Right lung (tissue), 10 donors: ENCODE data around the gene SHANK1. TPM values are rescaled to one million over a fixed set of nuclear protein-coding genes. Genes with fewer than 3 reads are reported as not detected.
"Not testable (repeated sequence)": the region's sequence is repeated elsewhere in the genome, so short reads cannot be mapped to it uniquely, and the experiment has no call there.

ENCODE experiments used
- DNase-seq, 2 donors: peaks; one replicate each; pipeline ENCODE4 v3.0.0-alpha.2; 2013
- long read RNA-seq, 8 donors: transcript quantifications; one replicate each; lab custom pipeline, GENCODE V29; 2026
- polyA plus RNA-seq, 5 donors: library from polyadenylated mRNA; unstranded; fragments of 120-200 nt; gene quantifications; one replicate each; pipeline versions ENCODE4 v1.2.1 to v1.2.3, GENCODE V29; 2013; ENCODE audit warnings: inconsistent platforms in 1 of 5, low replicate concordance in 1 of 5; ENCODE audit not compliant: insufficient read length in 5 of 5, insufficient read depth in 1 of 5

SHANK1 gene
- polyA plus RNA-seq: 1 to 10 TPM; 4.1 to 7.5 (median 4.8) TPM
- long read RNA-seq, donor 1: 0 reads
- long read RNA-seq, donor 2: 0 reads
- long read RNA-seq, donor 3: 0 reads
- long read RNA-seq, donor 4: 0 reads
- long read RNA-seq, donor 5: 0 reads
- long read RNA-seq, donor 6: 0 reads
- long read RNA-seq, donor 7: 0 reads
- long read RNA-seq, donor 8: 0 reads

DNA sequence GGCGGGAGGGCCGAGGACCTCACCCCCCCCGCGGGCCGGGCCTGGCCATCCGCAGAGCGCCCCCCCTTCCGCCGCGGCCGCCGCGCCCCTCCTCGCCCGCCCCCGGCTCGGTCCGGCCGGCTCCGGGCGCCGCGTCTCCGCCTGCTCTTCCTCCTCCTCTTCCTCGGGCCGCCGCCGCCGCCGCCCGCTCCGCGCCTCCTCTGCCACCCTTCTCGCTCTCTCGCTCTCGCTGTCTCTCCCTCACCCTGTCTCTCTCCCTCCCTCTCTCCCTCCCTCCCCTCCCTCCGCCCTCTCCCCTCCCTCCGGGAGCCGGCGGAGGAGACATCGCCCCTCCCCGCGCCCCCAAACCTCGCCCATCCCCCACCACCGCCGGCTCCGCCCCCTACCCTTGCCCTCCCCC, at the start of gene SHANK1:
SHANK1 (minus strand) TSS at position 237 of the 400 bp plus-strand sequence. CDS start 2,883 bp downstream, outside the sequence.
- DNase-seq: no peak

DNA sequence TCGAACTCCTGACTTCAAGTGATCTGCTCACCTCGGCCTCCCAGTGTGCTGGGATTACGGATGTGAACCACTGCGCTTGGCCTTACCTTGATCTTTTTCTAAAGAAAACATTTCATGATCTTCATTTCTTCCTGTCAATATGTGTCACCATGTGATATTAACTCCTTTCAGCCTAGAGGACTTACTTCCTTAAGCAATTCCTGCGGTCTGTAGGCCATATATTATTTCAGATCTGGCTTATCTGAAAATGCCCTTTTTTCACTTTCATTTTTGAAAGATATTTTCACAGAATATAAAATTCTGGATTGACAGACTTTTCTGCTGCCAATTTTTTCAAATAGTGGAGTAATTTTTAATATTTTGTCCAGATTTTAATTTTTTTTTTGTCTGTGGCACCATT, 48.7 kb upstream of the SHANK1 start:
- DNase-seq: no peak

DNA sequence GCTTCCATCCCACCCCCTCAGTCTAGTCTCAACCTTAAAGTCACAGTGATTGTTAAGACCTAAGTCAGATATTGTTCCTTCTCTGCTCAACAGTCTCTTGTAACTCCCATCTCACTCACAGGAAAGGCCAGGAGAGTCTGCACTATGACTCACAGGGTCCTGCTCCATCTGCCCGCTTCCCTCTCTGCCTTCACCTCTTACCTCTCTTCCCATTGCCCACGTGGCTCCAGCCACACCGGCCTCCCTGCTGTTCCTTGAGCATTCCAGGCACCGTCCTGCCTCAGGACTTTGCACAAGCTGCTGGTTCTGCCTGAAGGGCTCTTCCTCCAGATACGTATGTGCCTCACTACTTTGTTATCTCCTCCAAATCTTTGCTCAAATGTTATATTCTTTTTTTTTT, 47.7 kb upstream of the SHANK1 start:
- not testable (repeated sequence) for DNase-seq

DNA sequence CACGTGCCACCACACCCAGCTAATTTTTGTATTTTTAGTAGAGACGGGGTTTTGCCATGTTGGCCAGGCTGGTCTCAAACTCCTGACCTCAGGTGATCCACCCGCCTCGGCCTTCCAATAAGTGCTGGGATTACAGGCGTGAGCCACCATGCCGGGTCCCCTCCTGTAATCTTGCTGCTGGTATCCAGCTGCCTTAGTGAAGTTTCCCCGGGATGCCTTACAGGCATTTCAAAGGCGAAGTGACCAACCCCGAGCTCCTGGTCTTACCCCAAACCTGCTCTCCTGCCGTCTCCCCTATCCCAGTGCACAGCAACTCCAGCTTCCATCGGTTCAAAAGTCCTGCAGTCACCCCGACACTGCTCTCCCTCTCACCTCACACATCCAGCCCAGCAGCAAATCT, 47.1 kb upstream of the SHANK1 start:
- not testable (repeated sequence) for DNase-seq

DNA sequence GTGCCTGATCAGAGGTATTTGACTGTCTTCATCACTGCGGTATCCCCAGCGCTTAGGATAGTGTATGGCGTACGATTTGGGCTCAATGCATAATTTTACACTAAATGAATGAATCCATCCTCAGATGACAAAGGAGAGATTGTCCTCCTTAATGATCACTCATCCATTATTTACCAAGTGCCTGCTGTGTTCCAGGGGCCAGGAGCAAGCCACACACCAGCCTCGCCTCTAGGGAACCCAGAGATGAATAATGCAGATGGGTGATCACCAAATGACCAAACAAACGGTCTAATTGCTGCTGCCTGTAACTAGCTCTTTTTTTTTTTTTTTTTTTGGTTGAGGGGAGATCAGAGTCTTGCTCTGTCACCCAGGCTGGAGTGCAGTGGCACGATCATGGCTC, 44.8 kb upstream of the SHANK1 start:
- no peak for DNase-seq

DNA sequence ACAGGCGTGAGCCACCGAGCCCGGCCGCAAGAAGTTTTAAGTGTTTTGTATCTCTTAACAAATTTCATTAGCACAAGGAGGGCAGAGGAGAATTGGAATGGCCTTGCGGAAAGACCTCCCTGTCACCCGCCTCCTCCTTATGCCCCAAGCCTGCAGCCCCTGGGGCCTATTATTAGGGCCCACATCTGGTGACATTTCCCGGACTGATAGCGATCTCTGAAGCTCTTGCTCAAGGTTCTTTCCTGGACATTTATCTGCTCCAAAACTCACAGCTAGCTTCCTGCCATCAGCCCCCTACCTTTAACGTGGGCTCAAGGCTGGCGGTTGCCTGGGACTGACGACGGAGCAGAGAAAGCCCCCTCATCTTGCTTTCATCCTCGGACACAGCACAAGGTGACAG, 43.9 kb upstream of the SHANK1 start:
- DNase-seq: not testable (repeated sequence)

DNA sequence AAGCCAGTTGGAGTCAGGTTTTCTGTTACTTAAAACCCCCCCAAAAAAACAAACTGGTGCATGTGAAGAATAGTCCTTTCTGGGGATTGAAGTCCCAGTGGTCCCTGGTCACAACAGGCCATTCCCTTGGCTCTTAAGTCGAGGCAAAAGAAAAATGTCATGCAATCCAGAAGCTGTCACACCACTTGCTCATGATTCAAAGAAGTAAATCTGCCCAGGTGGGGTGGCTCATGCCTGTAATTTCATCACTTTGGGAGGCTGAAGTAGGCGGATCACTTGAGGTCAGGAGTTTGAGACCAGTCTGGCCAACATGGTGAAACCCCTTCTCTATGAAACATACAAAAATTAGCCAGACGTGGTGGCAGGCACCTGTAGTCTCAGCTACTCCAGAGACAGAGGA, 41.9 kb upstream of the SHANK1 start:
- DNase-seq: not testable (repeated sequence)

DNA sequence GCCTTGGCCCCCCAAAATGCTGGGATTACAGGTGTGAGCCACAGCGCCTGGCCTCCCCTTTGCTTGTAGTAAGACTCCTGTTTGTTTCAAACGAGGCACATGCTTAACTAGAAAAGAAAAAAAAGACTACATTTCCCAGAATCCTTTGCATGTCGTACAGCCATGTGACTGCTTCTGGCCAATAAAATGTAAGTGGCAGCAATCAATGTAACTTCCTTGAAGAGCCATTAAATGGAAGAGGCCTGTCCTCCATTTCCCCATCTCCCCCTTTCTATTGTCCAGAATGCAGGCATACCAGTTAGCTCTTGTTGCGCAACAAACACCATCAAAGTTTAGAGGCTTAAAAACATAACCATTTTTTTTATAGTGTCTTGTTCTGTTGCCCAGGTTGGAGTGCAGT, 40.3 kb upstream of the SHANK1 start:
- DNase-seq: no peak

DNA sequence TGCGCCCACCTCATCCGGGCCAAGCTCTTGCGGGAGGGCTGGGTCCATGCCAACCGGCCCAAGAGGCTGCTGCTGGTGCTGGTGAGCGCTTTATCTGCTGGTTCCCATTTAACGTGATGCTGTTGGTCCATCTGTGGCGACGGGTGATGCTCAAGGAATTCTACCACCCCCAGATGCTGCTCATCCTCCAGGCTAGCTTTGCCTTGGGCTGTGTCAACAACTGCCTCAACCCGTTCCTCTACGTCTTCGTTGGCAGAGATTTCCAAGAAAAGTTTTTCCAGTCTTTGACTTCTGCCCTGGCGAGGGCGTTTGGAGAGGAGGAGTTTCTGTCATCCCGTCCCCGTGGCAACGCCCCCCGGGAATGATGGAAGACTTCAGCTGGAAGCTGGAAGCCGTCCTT, 39.5 kb upstream of the SHANK1 start:
- not testable (repeated sequence) for DNase-seq

DNA sequence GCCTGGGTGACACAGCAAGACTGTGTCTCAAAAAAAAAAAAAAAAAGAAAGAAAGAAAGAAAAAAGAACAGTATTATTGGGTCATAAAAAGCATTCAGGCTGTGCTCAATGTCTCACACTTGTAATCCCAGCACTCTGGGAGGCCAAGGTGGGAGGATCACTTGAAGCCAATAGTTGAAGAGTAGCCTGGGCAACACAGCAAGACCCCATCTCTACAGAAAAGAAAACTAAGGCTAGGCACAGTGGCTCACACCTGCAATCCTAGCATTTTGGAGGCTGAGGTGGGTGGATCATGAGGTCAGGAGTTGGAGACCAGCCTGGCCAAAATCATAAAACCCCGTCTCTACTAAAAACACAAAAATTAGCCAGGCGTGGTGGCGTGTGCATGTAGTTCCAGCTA, 38.0 kb upstream of the SHANK1 start:
- not testable (repeated sequence) for DNase-seq

DNA sequence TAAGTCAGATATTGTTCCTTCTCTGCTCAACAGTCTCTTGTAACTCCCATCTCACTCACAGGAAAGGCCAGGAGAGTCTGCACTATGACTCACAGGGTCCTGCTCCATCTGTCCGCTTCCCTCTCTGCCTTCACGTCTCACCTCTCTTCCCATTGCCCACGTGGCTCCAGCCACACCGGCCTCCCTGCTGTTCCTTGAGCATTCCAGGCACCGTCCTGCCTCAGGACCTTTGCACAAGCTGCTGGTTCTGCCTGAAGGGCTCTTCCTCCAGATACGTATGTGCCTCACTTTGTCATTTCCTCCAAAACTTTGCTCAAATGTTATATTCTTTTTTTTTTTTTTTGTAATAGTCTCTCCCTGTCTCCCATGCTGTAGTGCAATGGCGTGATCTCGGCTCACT, 36.6 kb upstream of the SHANK1 start:
- not testable (repeated sequence) for DNase-seq

DNA sequence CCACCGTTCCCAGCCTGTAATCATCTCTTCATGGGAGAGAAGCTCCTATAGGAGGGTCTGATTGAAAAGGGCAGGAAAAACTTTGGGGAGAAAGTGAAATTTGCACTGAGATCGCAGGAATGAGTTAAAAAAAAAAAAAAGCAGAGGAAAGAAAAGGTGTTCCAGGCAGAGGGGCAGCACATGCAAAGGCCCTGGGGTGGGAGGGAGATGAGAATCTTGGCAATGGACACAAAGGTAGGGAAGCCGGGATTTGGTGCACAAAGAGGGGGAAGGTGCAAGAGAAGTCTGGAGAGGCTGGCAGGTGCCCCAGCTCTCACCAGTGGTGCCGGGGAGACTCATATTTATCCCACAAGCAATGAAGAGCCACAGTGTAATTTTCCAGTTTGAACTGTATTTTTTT, 34.3 kb upstream of the SHANK1 start:
- DNase-seq: no peak

DNA sequence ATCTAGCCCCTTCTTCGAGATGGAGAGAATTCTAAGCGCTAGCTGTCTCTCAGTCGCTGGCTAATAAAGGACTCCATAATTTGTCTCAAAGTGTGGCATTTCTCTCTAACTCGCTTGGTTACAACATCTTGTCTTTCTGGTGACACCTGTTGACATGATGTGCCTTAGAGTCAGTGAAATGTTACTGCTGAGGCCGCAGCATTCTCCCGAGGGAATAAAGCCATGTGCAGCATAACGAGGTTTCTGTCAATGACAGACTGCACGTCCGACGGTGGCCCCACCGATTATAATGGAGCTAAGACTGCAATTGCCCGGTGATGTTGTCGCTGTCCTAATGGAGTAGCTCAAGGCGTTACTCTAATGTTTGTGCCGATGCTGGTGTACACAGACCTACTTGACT, 30.4 kb upstream of the SHANK1 start:
- DNase-seq: no peak

DNA sequence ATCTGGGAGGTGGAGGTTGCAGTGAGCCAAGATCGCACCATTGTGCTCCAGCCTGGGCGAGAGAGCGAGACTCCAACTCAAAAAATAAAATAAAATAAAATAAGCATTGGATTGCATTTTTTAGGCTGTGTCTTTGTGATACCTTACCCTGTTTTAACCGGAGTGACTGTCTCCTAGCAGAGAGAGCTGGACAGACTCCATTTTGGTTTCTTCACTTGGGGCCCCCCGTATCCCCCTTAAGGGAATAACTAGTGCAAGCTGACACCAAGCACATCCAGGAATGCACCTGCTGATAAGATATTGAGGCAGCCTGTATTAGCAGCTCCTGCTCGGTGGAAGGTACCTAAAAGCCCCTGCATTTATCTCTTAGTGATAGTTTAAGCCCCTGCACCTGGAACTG, 29.9 kb upstream of the SHANK1 start:
- no peak for DNase-seq

DNA sequence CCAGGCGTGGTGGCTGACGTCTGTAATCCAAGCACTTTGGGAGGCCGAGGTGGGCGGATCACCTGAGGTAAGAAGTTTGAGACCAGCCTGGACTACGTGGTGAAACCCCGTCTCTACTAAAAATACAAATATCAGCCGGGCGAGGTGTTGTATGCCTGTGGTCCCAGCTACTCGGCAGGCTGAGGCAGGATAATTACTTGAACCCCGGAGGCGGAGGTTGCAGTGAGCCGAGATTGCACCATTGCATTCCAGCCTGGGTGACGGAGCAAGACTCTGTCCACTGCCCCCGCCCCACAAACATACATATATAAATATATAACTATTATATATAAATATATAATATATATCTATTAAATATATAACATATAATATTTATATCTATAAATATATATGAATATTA, 27.5 kb upstream of the SHANK1 start:
- not testable (repeated sequence) for DNase-seq

DNA sequence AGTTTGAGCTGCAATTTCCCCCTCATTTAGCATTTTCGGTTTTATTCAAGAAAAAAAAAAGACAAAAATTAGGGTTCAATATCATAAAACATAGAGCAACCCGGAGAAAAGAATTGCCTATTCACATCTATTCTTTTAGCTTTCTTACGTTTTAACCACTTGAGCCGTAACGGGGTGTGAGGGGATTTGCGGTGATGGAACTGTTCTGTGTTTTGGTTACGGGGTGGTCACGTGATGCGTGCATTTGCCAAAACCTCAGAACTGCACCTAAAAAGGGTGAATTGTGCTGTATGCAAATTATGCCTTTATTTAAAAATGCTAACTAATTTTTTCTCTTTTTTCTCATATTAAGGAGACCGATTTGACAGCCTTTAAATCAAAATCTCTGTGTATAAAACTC, 25.6 kb upstream of the SHANK1 start:
- DNase-seq: no peak

DNA sequence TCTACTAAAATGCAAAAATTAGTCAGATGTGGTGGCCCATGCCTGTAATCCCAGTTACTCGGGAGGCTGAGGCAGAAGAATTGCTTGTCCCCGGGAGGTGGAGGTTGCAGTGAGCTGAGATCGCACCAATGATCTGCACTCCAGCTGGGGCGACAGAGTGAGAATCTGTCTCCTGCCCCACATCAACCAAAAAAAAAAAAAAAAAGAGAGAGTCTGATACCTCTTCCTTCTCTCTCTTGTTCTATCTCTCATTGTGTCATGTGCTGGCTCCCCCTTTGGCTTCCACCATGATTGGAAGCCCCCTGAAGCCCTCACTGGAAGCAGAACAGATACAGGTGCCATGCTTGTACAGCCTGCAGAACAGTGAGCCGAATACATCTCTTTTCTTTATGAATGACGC, 23.9 kb upstream of the SHANK1 start:
- no peak for DNase-seq

DNA sequence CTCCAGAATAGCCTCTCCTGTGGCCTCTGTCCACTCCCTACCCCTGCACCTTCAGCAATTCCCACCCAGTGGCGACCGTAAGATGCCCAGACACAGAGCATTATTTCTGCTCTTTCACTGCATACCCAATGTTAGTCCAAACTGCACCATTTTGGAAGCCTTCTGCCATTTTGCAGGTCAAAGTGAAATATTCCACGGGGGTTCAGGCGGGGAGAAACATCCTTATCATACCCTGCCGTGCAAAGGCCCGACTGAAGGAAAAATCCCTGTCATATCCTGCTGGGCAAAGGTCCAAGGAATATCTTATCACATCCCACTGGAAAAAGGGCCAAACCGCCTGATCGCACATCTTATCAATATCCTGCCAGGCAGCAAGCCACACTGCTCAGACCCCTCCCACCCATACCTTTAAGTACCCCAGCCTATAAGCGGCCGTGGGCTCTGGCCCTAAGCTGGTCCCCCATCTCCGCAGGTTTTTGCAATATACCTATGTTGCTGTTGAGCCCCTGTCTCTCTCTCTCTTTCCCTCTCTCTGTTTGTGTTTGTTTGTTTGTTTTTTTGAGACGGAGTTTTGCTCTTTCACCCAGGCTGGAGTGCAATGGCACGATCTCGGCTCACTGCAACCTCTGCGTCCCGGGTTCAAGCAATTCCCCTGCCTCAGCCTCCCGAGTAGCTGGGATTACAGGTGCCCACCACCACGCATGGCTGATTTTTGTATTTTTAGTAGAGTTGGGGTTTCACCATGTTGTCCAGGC, 21.8 kb upstream of the SHANK1 start:
- DNase-seq: no peak

DNA sequence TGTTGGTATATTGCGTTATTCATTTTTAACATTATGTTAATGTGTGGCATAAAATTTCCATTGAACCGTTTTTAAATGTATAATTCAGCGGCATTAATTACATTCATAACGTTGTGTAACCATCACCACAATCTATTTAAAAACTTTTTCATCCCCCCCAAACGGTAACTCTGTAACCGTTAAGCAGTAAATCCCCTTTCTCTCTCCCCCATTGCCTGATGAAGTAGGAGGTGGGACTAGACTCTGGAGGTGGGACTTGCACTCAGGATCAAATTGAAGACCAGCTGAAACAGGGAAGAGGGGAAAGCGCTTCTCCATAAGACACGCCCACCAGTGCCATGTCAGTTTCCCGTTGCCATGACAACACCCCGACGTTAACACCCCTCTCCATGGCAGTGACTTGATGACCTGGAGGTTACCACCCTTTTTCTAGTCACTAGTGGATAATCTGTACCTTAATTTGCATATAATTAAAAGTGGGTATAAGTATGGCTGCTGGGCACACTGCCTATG, 20.4 kb upstream of the SHANK1 start:
- no peak for DNase-seq

DNA sequence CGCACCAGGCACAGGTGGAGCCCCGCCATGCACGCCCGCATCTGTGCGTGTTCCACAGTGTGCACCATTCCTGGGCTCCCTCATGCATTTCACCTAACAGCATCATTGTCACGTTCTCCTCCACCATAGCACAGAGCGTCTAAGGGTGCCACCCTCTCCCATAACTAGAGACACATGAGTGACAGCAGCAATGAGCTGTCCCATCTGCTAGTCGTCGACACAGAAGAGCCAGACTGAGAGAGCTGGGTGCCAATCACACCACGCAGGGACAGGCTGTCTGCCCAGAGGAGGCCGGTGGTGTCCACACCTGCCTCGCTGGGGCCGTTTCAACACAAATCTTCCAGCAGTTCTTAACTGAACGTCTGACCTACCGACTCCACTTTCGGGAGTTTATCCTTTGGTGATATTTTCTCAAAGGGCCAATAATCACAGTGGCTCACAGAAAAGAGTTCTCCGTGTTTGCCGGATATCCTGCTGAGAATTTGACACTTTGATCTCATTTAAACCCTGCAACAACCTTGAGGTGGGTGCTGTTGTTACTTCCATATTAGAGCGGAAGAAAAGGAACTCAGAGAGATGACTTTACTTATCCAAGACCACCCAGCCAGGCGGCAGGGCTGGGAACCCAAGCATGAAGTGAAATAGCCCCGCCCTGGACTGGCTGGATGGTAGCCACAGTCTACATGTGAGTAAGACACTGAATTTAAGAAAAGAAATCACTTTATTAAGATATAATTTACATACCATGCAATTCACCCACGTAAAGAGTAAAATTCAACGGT, 19.7 kb upstream of the SHANK1 start:
- no peak for DNase-seq

DNA sequence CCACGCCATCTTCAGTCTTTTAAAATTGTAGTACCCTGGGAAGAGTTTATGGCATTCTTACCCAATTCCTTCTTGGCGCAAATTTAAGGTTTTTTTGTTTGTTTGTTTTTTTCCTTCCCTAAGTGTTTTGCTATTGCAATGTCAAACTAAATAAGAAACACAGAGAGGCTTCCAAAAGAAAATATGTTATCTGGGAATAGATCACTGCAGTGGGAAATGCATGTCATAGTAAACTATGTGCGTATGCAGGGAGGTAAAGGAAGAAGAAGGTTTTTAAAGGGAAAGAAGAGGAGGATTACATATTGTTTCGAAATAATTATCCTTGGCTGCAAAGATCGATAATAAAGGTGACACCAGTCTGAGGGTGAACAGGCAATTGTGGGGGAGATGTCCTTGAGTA, 16.7 kb upstream of the SHANK1 start:
- DNase-seq: no peak

DNA sequence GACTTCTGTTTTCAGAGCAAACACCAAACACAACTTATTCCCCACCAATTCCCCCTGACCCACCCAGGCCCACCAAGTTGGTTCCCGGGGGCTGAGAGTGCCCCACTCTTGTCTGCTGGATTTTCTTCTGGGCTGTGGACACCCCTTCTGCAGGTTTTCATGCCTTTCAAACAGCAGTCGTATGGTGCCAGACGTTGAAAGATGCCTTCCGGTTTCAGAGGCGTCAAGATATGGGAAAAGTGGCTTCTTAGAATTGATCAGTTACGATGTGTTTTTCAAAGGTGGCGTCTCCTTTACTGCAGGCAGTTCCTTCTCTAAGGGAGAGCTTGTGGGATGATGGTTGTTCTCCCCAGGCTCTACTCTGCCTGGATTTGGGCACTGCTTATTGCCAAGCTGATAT, 16.3 kb upstream of the SHANK1 start:
- DNase-seq: no peak

DNA sequence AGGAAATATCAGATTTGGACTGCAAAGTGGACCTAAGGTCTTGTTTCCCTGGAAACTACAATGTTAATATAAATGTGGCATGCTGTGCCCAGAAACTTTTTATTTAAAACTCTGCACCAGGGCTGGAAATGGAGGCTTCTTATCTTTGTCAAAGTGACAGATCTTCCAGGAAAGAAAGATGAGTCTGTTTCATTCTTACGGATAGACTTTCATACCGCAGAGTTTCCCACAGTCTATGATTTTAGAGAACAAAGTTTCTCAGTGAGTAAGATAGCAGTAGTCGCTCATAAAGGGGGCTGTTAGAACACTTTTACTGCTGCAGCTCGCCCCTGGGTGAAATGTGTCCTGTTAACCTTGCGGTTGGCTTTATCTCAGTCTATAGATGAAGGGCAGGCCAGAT, 10.3 kb upstream of the SHANK1 start:
- DNase-seq: no peak
